Progenitor cell of endocrine pancreas (in vitro differentiated cells): Measurements from ENCODE around the gene SALL3. TPM values are rescaled to one million over a fixed set of nuclear protein-coding genes. Genes with fewer than 3 reads are reported as not detected.

Experiments used
- DNase-seq: peaks from one replicate; pipeline ENCODE4 v3.0.0; 2021; ENCODE audit warnings: low spot score; ENCODE audit not compliant: unreplicated experiment
- H3K27ac Mint-ChIP-seq: 2 replicates; pipeline ENCODE4 v1.8.0; 2021; ENCODE audit warnings: mild to moderate bottlenecking, moderate library complexity, mixed read lengths
- H3K27me3 Mint-ChIP-seq: 2 replicates; pipeline ENCODE4 v1.8.0; 2021; ENCODE audit warnings: mixed read lengths
- H3K36me3 Mint-ChIP-seq: 2 replicates; pipeline ENCODE4 v1.8.0; 2022; ENCODE audit warnings: mixed read lengths; ENCODE audit not compliant: insufficient read depth
- H3K4me1 Mint-ChIP-seq: 2 replicates; pipeline ENCODE4 v1.8.0; 2021; ENCODE audit warnings: low read depth, mixed read lengths
- H3K4me3 Mint-ChIP-seq: 2 replicates; pipeline ENCODE4 v1.8.0; 2021; ENCODE audit warnings: low read depth, mild to moderate bottlenecking, moderate library complexity, mixed read lengths
- H3K9me3 Mint-ChIP-seq: 2 replicates; pipeline ENCODE4 v1.8.0; 2021; ENCODE audit warnings: low read depth, mixed read lengths
- total RNA-seq: library from RNA; stranded (reverse); gene quantifications from 2 replicates; pipeline ENCODE4 v1.2.1, GENCODE V29; 2021
- TF ChIP-seq, protein P1 (sequence below): fragments of 200-600 bp; sonication (generic); IDR thresholded peaks from one replicate; pipeline ENCODE4 v1.5.0; 2021; ENCODE audit warnings: antibody characterized with exemption, mild to moderate bottlenecking; ENCODE audit not compliant: unreplicated experiment

Gene SALL3
- total RNA-seq, 1 donor from 2014 or later: 0.34 TPM

DNA sequence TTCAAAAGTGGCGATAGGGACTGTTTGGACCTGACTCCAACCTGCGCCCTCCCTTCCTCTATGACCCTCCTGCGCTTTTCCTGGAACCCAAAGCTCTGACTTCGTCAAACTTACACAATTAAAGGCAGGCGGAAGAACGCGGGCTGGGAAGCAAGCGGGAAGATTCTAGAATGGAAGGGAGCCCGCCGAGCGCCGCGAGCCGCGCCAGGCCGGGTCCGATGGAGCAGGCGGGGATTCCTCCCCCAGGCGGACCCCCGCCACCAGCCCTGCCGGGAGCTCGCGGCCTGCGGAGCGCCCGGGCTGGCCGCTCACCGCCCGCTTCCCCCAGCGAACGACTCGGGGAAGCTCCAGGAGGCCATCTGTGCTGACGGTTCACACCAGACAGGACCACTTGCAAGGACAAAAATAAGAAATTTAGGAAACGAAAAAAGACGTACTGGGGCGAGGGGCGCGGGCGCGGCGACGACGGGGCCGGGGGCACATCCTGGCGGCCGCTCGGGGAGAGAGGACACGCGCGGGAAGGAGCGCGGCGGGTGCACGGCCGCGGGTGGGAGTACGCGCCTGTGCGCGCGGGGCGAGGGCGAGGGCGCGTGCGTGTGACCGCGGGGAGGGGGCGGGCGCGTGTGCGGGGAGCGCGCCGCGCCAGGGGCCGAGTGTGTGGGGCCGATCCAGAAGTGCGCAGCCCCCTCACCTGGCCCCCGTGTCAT lies 1.1 kb upstream of the SALL3 start:
- Mint-ChIP-seq H3K36me3 (no peaks in the 10 kb centered on the region), H3K4me3 (peak overlapping the region; percentile 20), H3K4me1 (peaks cover 3% of the 10 kb centered on the region), H3K27ac (peak overlapping the region; percentile 88), H3K27me3 (peaks cover 68% of the 10 kb centered on the region), H3K9me3 (no peaks in the 10 kb centered on the region)
- no peak for DNase-seq
- TF ChIP-seq, protein P1, sequence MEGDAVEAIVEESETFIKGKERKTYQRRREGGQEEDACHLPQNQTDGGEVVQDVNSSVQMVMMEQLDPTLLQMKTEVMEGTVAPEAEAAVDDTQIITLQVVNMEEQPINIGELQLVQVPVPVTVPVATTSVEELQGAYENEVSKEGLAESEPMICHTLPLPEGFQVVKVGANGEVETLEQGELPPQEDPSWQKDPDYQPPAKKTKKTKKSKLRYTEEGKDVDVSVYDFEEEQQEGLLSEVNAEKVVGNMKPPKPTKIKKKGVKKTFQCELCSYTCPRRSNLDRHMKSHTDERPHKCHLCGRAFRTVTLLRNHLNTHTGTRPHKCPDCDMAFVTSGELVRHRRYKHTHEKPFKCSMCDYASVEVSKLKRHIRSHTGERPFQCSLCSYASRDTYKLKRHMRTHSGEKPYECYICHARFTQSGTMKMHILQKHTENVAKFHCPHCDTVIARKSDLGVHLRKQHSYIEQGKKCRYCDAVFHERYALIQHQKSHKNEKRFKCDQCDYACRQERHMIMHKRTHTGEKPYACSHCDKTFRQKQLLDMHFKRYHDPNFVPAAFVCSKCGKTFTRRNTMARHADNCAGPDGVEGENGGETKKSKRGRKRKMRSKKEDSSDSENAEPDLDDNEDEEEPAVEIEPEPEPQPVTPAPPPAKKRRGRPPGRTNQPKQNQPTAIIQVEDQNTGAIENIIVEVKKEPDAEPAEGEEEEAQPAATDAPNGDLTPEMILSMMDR: no peak

DNA sequence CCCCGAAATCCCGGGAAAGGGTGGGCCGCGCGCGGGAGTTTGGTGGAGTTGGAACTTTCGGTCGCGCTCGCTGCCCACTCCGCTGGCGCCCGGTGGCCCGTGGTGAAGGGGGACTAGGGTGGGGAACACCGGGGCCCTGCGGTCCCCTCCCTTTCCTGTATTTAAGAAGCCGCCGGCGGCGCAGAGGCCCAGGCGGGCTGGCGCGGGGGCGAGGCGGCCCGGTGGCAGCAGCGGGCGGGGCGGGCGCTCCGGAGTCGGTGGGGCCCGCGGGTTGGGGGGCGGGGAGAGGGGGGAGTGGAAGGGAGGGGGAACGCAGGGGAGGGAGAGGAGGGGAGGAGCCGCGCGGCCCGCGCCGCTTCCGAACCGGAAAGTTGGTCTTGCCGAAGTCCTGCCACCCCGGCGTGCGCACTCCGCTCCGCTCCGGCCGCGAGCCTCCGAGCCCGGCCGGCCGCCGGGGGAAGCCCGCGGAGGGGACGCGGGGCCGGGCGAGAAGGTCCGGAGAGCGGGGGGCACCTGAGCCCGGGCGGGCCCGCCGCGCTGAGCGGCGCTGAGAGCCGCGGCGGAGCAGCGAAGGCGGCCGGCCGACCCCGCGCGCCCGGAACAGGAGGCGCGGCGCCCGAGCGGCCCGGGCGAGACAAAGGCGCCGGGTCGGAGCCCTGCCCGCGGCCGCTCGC lies 425 bp upstream of the SALL3 start:
- DNase-seq: no peak
- Mint-ChIP-seq H3K27ac (no peak overlapping the region), H3K9me3 (no peaks in the 10 kb centered on the region), H3K4me1 (peaks cover 3% of the 10 kb centered on the region), H3K36me3 (no peaks in the 10 kb centered on the region), H3K27me3 (peaks cover 75% of the 10 kb centered on the region), H3K4me3 (no peak overlapping the region)
- TF ChIP-seq, protein P1: no peak

DNA sequence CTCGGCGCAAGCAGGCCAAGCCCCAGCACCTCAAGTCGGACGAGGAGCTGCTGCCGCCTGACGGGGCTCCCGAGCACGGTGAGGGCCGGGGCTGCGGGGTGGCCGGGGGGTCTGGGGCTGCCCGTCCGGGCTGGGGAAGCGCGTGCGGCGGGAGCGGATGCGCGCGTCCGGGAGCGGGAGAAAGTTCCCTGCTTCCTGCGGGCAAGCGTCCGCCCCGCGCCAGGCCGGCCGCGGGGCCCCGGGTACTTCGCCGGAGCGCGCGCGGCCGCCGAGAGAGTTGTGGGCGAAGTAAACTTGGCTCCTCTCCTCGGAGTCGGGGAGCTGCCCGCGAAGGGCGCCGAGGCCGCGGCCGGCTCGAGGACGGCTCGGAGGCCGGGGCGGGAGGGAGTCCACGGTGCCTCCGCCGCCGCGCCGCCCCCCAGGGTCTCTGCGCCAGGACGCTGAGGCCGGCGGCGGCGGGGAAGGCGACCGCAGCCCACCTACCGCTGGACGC lies 707 bp downstream of the SALL3 start:
- H3K27me3 Mint-ChIP-seq: peaks cover 78% of the 10 kb centered on the region
- H3K36me3 Mint-ChIP-seq: no peaks in the 10 kb centered on the region
- no peak overlapping the region for H3K4me3 Mint-ChIP-seq
- TF ChIP-seq, protein P1: no peak
- no peaks in the 10 kb centered on the region for H3K9me3 Mint-ChIP-seq
- H3K4me1 Mint-ChIP-seq: peaks cover 6% of the 10 kb centered on the region
- no peak for DNase-seq
- no peak overlapping the region for H3K27ac Mint-ChIP-seq

DNA sequence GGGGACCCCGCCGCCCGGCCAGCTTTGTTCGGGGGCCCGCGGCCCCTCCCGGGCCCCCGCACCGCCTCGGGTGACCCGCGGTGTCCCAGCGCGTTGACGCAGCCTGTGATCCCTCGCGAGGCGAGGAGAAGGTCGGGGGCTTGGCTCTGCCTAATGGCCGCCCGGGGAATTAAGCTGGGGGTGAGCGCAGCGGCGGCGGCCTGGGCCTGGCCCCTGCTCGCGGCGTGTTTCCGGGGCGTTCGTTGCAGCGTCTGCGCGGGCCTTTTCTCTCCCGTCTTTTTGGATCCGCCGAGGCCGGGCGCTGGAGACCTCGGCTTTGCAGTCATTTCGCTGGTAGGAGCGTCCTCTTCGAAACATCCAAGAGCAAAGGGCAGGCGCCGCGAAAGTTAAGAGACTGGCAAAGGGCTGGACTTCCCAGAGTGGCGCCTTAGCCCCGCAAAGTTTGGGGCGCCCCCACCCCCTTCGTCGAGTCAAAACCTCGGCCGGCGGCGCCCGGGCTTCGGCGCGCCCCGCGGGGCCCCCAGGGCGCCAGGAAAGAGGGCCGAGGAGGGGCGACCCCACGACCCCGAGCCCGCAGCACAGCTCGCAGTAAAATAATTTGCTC lies 1.3 kb downstream of the SALL3 start:
- H3K4me1 Mint-ChIP-seq: peaks cover 6% of the 10 kb centered on the region
- H3K27me3 Mint-ChIP-seq: peaks cover 78% of the 10 kb centered on the region
- TF ChIP-seq, protein P1: no peak
- H3K4me3 Mint-ChIP-seq: no peak overlapping the region
- H3K36me3 Mint-ChIP-seq: no peaks in the 10 kb centered on the region
- no peak for DNase-seq
- H3K9me3 Mint-ChIP-seq: no peaks in the 10 kb centered on the region
- H3K27ac Mint-ChIP-seq: no peak overlapping the region

DNA sequence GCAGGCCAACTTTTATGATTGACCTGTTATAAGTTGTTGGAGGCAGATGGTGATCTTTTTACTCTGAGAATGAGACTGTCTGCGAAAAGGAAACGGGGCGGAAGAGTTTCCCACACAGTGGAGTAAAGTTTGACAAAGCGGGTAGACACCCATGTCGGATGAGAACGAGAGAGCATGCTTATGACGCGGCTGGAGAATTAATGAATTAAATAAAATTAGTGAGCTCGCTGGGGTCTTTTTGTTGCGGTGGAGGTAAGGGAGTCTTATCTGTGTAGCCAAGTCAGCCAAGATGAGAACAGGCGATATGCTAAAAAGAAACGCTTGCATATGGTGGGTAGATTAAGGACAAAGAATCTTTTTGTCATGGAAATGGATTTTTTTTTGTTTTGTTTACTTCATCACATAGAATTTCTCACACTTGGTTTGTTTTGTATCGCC lies 1.8 kb downstream of the SALL3 start:
- H3K4me1 Mint-ChIP-seq: peaks cover 6% of the 10 kb centered on the region
- peak overlapping the region; percentile 88 for H3K27ac Mint-ChIP-seq
- no peaks in the 10 kb centered on the region for H3K9me3 Mint-ChIP-seq
- peak overlapping the region; percentile 3 for H3K4me3 Mint-ChIP-seq
- H3K36me3 Mint-ChIP-seq: no peaks in the 10 kb centered on the region
- DNase-seq: no peak
- peaks cover 78% of the 10 kb centered on the region for H3K27me3 Mint-ChIP-seq
- TF ChIP-seq, protein P1: no peak
